ENCODE data around the gene SERPINB1.

- TF ChIP-seq POLR2AphosphoS5 (IDR thresholded peaks at IDR 0.05) (no peak), CTCF (IDR thresholded peaks at IDR 0.05) (no peak), POLR2A (IDR thresholded peaks at IDR 0.05) (no peak)
Measured at GRCh38 chr6:2818593-2818992, 23.1 kb downstream of the SERPINB1 start.

All from gastroesophageal sphincter (tissue), 3 donors.